Measurements from ENCODE around the gene NSUN7.
A peak's percentile ranks its signal among the peaks of the same experiment; 100 is the strongest.

Gene NSUN7

GRCh38 chr4:40848251-40848650 is 98.5 kb downstream of the NSUN7 start:
- TF ChIP-seq CTCF (conservative IDR thresholded peaks at IDR 0.05) = no peak
- no peak overlapping the region for H3K27ac ChIP-seq

- TF ChIP-seq CTCF (conservative IDR thresholded peaks at IDR 0.05) = no peak
- H3K27ac ChIP-seq = no peak overlapping the region
Observed at GRCh38 chr4:40848940-40849339, 99.2 kb downstream of the NSUN7 start.

GRCh38 chr4:40850496-40850895 is 100.7 kb downstream of the NSUN7 start:
- H3K27ac ChIP-seq = no peak overlapping the region

GRCh38 chr4:40856277-40856839 is 106.6 kb downstream of the NSUN7 start:
- peak overlapping the region; percentile 17; the same call in 1 of the 2 replicates for H3K27ac ChIP-seq

More at GRCh38 chr4:40850496-40850895, 100.7 kb downstream of the NSUN7 start:
- TF ChIP-seq CTCF (conservative IDR thresholded peaks at IDR 0.05) = no peak

GRCh38 chr4:40856840-40857362 is 107.1 kb downstream of the NSUN7 start:
- no peak for TF ChIP-seq CTCF (conservative IDR thresholded peaks at IDR 0.05)
- H3K27ac ChIP-seq = peak overlapping the region; percentile 17; the same call in 1 of the 2 replicates

More at GRCh38 chr4:40856277-40856839, 106.6 kb downstream of the NSUN7 start:
- no peak for TF ChIP-seq CTCF (conservative IDR thresholded peaks at IDR 0.05)

- TF ChIP-seq CTCF (conservative IDR thresholded peaks at IDR 0.05) = no peak
- no peak overlapping the region for H3K27ac ChIP-seq
Observed at GRCh38 chr4:40857956-40858355, 108.2 kb downstream of the NSUN7 start.

- H3K27ac ChIP-seq = no peak overlapping the region
- TF ChIP-seq CTCF (conservative IDR thresholded peaks at IDR 0.05) = no peak
Observed at GRCh38 chr4:40858962-40859361, 109.2 kb downstream of the NSUN7 start.

Measured in VCaP (cell line).